ENCODE results near the gene GABRB1.
"Not testable (repeated sequence)": the region's sequence is repeated elsewhere in the genome, so short reads cannot be mapped to it uniquely, and the experiment has no call there.

GABRB1 gene

GRCh38 chr4:47289805-47290204, 258.4 kb downstream of the GABRB1 start:
- no peak for DNase-seq
- Histone ChIP-seq H3K27me3 (ENCODE audit: insufficient read depth, low read length, poor library complexity) (no peaks in the 10 kb centered on the region), H3K4me3 (ENCODE audit: low read depth in 1 of 2, low read length in 2 of 2) (no peak overlapping the region), H3K4me2 (ENCODE audit: insufficient read depth, low read length) (no peak overlapping the region), H3K9ac (ENCODE audit: low read depth, low read length) (no peak overlapping the region), H3K4me1 (ENCODE audit: insufficient read depth, low read length) (no peaks in the 10 kb centered on the region), H3K27ac (ENCODE audit: low read length) (no peak overlapping the region), H3K36me3 (ENCODE audit: insufficient read depth, low read length) (no peaks in the 10 kb centered on the region), H3K9me3 (ENCODE audit: insufficient read depth, low read length, severe bottlenecking) (no peaks in the 10 kb centered on the region), H3K79me2 (ENCODE audit: insufficient read depth, low read length) (no peaks in the 10 kb centered on the region), H4K20me1 (ENCODE audit: insufficient read depth, low read length) (no peaks in the 10 kb centered on the region), H2AFZ (ENCODE audit: low read depth, low read length) (no peak overlapping the region)
- ATAC-seq (ENCODE audit: insufficient read depth, low read depth), result no peak
- TF ChIP-seq CTCF (IDR thresholded peaks at IDR 0.05; ENCODE audit: borderline replicate concordance, extremely low read depth, low read length, poor library complexity, severe bottlenecking) (no peak), EZH2 (IDR thresholded peaks at IDR 0.05; ENCODE audit: borderline replicate concordance, low read depth, low read length, severe bottlenecking) (no peak)

- H4K20me1 ChIP-seq (ENCODE audit: insufficient read depth, low read length); H3K9ac ChIP-seq (ENCODE audit: low read depth, low read length); H3K4me1 ChIP-seq (ENCODE audit: insufficient read depth, low read length); H3K4me2 ChIP-seq (ENCODE audit: insufficient read depth, low read length); ATAC-seq (ENCODE audit: insufficient read depth, low read depth); H3K36me3 ChIP-seq (ENCODE audit: insufficient read depth, low read length); H3K4me3 ChIP-seq (ENCODE audit: low read depth in 1 of 2, low read length in 2 of 2); H3K27me3 ChIP-seq (ENCODE audit: insufficient read depth, low read length, poor library complexity); H3K27ac ChIP-seq (ENCODE audit: low read length); DNase-seq; H2AFZ ChIP-seq (ENCODE audit: low read depth, low read length); H3K9me3 ChIP-seq (ENCODE audit: insufficient read depth, low read length, severe bottlenecking); H3K79me2 ChIP-seq (ENCODE audit: insufficient read depth, low read length): not testable (repeated sequence)
These were observed 259.5 kb downstream of the GABRB1 start for GRCh38 chr4:47290873-47291272.

- Histone ChIP-seq H3K4me3 (ENCODE audit: low read depth in 1 of 2, low read length in 2 of 2) (no peak overlapping the region), H3K79me2 (ENCODE audit: insufficient read depth, low read length) (no peaks in the 10 kb centered on the region), H2AFZ (ENCODE audit: low read depth, low read length) (no peak overlapping the region), H3K9me3 (ENCODE audit: insufficient read depth, low read length, severe bottlenecking) (no peaks in the 10 kb centered on the region), H3K4me1 (ENCODE audit: insufficient read depth, low read length) (no peaks in the 10 kb centered on the region), H3K36me3 (ENCODE audit: insufficient read depth, low read length) (no peaks in the 10 kb centered on the region), H3K4me2 (ENCODE audit: insufficient read depth, low read length) (no peak overlapping the region), H4K20me1 (ENCODE audit: insufficient read depth, low read length) (no peaks in the 10 kb centered on the region), H3K9ac (ENCODE audit: low read depth, low read length) (no peak overlapping the region), H3K27me3 (ENCODE audit: insufficient read depth, low read length, poor library complexity) (no peaks in the 10 kb centered on the region), H3K27ac (ENCODE audit: low read length) (no peak overlapping the region)
- no peak for TF ChIP-seq CTCF (IDR thresholded peaks at IDR 0.05; ENCODE audit: borderline replicate concordance, extremely low read depth, low read length, poor library complexity, severe bottlenecking)
- no peak for TF ChIP-seq EZH2 (IDR thresholded peaks at IDR 0.05; ENCODE audit: borderline replicate concordance, low read depth, low read length, severe bottlenecking)
- no peak for DNase-seq
- no peak for ATAC-seq (ENCODE audit: insufficient read depth, low read depth)
These were observed 277.8 kb downstream of the GABRB1 start for GRCh38 chr4:47309165-47309564.

- no peak overlapping the region for H3K4me2 ChIP-seq (ENCODE audit: insufficient read depth, low read length)
- no peak for DNase-seq
These were observed 280.8 kb downstream of the GABRB1 start for GRCh38 chr4:47312170-47312569.

More at GRCh38 chr4:47312170-47312569, 280.8 kb downstream of the GABRB1 start:
- Histone ChIP-seq H3K4me3 (ENCODE audit: low read depth in 1 of 2, low read length in 2 of 2) (no peak overlapping the region), H3K27me3 (ENCODE audit: insufficient read depth, low read length, poor library complexity) (no peaks in the 10 kb centered on the region), H3K9me3 (ENCODE audit: insufficient read depth, low read length, severe bottlenecking) (no peaks in the 10 kb centered on the region), H2AFZ (ENCODE audit: low read depth, low read length) (no peak overlapping the region), H4K20me1 (ENCODE audit: insufficient read depth, low read length) (no peaks in the 10 kb centered on the region), H3K27ac (ENCODE audit: low read length) (no peak overlapping the region), H3K9ac (ENCODE audit: low read depth, low read length) (no peak overlapping the region), H3K79me2 (ENCODE audit: insufficient read depth, low read length) (no peaks in the 10 kb centered on the region), H3K4me1 (ENCODE audit: insufficient read depth, low read length) (no peaks in the 10 kb centered on the region), H3K36me3 (ENCODE audit: insufficient read depth, low read length) (no peaks in the 10 kb centered on the region)
- TF ChIP-seq EZH2 (IDR thresholded peaks at IDR 0.05; ENCODE audit: borderline replicate concordance, low read depth, low read length, severe bottlenecking), result no peak
- TF ChIP-seq CTCF (IDR thresholded peaks at IDR 0.05; ENCODE audit: borderline replicate concordance, extremely low read depth, low read length, poor library complexity, severe bottlenecking), result no peak
- ATAC-seq (ENCODE audit: insufficient read depth, low read depth), result no peak

All from DND-41 (cell line).